ENCODE results near the gene FLNB.

The FLNB gene

DNA sequence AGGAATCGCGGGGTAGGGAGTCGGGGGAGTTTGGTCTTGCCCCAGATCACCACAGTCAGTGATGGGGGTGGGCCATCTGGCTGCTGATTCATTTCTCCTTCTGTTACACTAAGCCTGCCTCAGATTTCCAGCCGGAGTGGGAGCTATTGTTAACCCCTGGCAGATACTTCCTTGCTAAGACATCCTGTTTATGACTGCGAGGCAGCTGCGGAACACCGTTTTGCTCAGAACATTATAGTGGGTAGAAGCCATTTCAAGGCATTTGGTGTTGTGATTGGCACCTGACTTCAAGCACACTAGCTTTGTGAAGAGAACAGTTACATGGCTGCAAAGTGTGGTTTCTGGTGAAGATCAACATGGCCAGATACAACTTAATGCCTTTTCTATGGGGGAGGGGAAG, 73.8 kb downstream of the FLNB start:
- peak overlapping the region; percentile 11 for H3K27ac ChIP-seq (ENCODE audit: poor library complexity, severe bottlenecking)
- H3K27me3 ChIP-seq (ENCODE audit: insufficient read depth, poor library complexity, severe bottlenecking) = no peaks in the 10 kb centered on the region
- TF ChIP-seq, protein P1, sequence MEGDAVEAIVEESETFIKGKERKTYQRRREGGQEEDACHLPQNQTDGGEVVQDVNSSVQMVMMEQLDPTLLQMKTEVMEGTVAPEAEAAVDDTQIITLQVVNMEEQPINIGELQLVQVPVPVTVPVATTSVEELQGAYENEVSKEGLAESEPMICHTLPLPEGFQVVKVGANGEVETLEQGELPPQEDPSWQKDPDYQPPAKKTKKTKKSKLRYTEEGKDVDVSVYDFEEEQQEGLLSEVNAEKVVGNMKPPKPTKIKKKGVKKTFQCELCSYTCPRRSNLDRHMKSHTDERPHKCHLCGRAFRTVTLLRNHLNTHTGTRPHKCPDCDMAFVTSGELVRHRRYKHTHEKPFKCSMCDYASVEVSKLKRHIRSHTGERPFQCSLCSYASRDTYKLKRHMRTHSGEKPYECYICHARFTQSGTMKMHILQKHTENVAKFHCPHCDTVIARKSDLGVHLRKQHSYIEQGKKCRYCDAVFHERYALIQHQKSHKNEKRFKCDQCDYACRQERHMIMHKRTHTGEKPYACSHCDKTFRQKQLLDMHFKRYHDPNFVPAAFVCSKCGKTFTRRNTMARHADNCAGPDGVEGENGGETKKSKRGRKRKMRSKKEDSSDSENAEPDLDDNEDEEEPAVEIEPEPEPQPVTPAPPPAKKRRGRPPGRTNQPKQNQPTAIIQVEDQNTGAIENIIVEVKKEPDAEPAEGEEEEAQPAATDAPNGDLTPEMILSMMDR (IDR thresholded peaks at IDR 0.05; ENCODE audit: poor library complexity, severe bottlenecking) = no peak
- ATAC-seq (ENCODE audit: low read depth) = peak; percentile 7; the same call in 1 of the 3 replicates
- DNase-seq (ENCODE audit: low spot score) = no peak
- peaks cover 99% of the 10 kb centered on the region for H3K36me3 ChIP-seq (ENCODE audit: low read depth)
- H3K9me3 ChIP-seq (ENCODE audit: severe bottlenecking) = no peaks in the 10 kb centered on the region
- H3K4me3 ChIP-seq (ENCODE audit: severe bottlenecking) = no peak overlapping the region
- peaks cover 3% of the 10 kb centered on the region for H3K4me1 ChIP-seq (ENCODE audit: insufficient read depth, poor library complexity, severe bottlenecking)

DNA sequence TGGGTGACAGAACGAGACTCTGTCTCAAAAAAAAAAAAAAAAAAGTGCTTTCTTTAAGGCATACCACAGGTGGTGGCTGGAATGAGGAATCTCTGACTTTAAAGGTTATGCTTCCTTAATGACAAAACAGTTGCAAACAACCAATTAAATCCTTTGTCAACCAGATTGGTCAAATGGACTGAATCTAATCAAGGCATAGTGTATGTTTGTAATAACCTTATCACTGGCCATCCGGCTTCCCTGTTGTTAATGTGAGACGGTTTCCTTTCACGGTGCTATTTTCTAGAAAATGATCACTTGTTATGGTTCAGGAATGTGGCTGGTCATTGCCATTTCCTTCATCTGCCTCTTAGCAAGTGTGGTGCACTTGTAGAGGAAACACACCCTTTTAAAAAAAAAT, 75.9 kb downstream of the FLNB start:
- Histone ChIP-seq H3K9me3 (ENCODE audit: severe bottlenecking) (no peaks in the 10 kb centered on the region), H3K4me1 (ENCODE audit: insufficient read depth, poor library complexity, severe bottlenecking) (peaks cover 3% of the 10 kb centered on the region), H3K27ac (ENCODE audit: poor library complexity, severe bottlenecking) (peak overlapping the region; percentile 3), H3K36me3 (ENCODE audit: low read depth) (peaks cover 99% of the 10 kb centered on the region), H3K4me3 (ENCODE audit: severe bottlenecking) (no peak overlapping the region), H3K27me3 (ENCODE audit: insufficient read depth, poor library complexity, severe bottlenecking) (no peaks in the 10 kb centered on the region)
- DNase-seq (ENCODE audit: low spot score) (no peak), ATAC-seq (ENCODE audit: low read depth) (no peak)
- TF ChIP-seq, protein P1 (IDR thresholded peaks at IDR 0.05; ENCODE audit: poor library complexity, severe bottlenecking) = no peak

DNA sequence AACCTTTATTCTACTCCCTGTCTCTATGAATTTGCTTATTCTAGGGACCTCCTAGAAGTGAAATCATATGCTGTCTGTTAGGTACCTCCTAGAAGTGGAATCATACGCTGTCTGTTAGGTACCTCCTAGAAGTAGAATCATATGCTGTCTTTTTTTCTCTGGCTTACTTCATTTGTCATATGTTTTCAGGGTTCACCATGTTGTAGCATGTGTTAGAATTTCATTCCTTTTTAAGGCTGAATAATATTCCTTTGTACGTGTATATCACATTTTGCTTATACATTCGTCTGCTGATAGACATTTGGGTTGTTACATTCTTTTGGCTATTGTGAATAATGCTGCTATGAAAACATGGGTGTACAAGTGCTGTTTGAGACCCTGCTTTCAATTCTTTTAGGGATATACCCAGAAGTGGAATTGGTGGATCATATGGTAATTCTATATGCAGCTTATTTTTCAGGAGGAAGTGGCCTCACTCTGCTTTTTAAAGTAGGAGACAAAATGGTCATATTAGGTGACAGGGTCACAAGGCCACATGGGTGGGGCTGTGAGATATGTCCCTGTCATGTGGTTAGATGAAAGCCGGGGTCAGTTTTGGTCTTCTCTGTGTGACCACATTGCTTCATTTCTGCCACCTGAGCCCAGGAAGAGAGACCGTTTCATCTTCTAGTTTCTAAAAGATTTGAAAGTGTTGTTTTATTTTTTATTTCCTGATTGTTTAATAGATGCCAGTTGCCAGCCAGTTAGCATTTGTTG, 76.7 kb downstream of the FLNB start:
- peaks cover 3% of the 10 kb centered on the region for H3K4me1 ChIP-seq (ENCODE audit: insufficient read depth, poor library complexity, severe bottlenecking)
- H3K4me3 ChIP-seq (ENCODE audit: severe bottlenecking) = no peak overlapping the region
- H3K27me3 ChIP-seq (ENCODE audit: insufficient read depth, poor library complexity, severe bottlenecking) = no peaks in the 10 kb centered on the region
- TF ChIP-seq, protein P1 (IDR thresholded peaks at IDR 0.05; ENCODE audit: poor library complexity, severe bottlenecking) = no peak
- no peaks in the 10 kb centered on the region for H3K9me3 ChIP-seq (ENCODE audit: severe bottlenecking)
- DNase-seq (ENCODE audit: low spot score) = no peak
- H3K27ac ChIP-seq (ENCODE audit: poor library complexity, severe bottlenecking) = no peak overlapping the region
- H3K36me3 ChIP-seq (ENCODE audit: low read depth) = peaks cover 99% of the 10 kb centered on the region
- ATAC-seq (ENCODE audit: low read depth) = no peak

DNA sequence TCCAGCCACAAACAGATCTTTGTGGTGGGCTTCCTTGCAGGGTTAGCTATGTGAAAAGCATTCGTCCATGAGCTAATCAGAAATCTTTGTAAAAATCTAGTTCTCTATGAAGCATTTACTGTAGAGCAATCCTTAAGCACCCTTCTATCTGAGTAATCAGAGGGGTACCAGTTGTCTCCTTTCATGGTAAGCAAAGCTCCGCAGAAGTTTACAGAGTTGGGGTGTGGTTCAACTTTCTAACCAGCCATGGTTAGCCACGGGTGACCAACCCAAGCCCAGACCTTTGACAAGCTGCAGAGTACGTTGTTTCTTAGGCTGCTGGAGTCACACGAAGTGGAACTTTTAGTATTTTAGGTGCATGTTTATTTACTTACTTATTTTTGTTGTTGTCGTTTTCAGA, 77.4 kb downstream of the FLNB start:
- H3K4me3 ChIP-seq (ENCODE audit: severe bottlenecking) = no peak overlapping the region
- ATAC-seq (ENCODE audit: low read depth) = no peak
- peaks cover 9% of the 10 kb centered on the region for H3K4me1 ChIP-seq (ENCODE audit: insufficient read depth, poor library complexity, severe bottlenecking)
- H3K9me3 ChIP-seq (ENCODE audit: severe bottlenecking) = no peaks in the 10 kb centered on the region
- peaks cover 100% of the 10 kb centered on the region for H3K36me3 ChIP-seq (ENCODE audit: low read depth)
- DNase-seq (ENCODE audit: low spot score) = no peak
- TF ChIP-seq, protein P1 (IDR thresholded peaks at IDR 0.05; ENCODE audit: poor library complexity, severe bottlenecking) = no peak
- no peak overlapping the region for H3K27ac ChIP-seq (ENCODE audit: poor library complexity, severe bottlenecking)
- H3K27me3 ChIP-seq (ENCODE audit: insufficient read depth, poor library complexity, severe bottlenecking) = no peaks in the 10 kb centered on the region

DNA sequence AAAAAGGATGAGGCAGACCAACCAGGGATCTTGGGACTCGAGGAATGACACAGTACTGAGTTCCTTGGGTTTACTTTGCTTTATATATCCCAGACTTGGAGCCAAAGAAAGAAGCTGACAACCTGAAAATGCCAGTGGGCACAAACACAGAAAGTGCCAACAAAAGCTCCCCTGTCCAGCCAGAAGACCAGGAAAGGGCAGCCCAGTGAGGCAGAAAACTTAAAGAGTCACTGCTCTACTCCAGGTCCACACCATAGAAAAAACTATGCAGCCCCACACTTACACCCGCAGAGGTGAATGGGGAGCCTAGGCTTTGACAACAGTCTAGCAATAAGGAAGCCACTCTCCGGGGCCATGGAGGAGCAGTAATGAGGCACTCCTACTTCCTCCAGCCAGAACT, 80.3 kb downstream of the FLNB start:
- ATAC-seq (ENCODE audit: low read depth) (no peak), DNase-seq (ENCODE audit: low spot score) (no peak)
- Histone ChIP-seq H3K36me3 (ENCODE audit: low read depth) (peaks cover 100% of the 10 kb centered on the region), H3K4me3 (ENCODE audit: severe bottlenecking) (no peak overlapping the region), H3K27me3 (ENCODE audit: insufficient read depth, poor library complexity, severe bottlenecking) (no peaks in the 10 kb centered on the region), H3K27ac (ENCODE audit: poor library complexity, severe bottlenecking) (peak overlapping the region; percentile 2), H3K9me3 (ENCODE audit: severe bottlenecking) (no peaks in the 10 kb centered on the region), H3K4me1 (ENCODE audit: insufficient read depth, poor library complexity, severe bottlenecking) (peaks cover 20% of the 10 kb centered on the region)
- TF ChIP-seq, protein P1 (IDR thresholded peaks at IDR 0.05; ENCODE audit: poor library complexity, severe bottlenecking) = no peak
